HEK293 (cell line): Measurements from ENCODE around the gene KLK15.

ENCODE experiments used
- CTCF ChIA-PET: fragments of 350-600 bp; formaldehyde crosslinking; extraction: SDS; loops from one replicate; lab custom pipeline; 2021; ENCODE audit warnings: antibody characterized with exemption; lab: Yijun Ruan, JAX
- POLR2A ChIA-PET: fragments of 300-600 bp; formaldehyde crosslinking; extraction: SDS; loops from one replicate; lab custom pipeline; 2020; ENCODE audit warnings: antibody characterized with exemption, inconsistent platforms; lab: Yijun Ruan, JAX
- H3K27ac ChIP-seq: fragments of 200-500 bp; sonication (Bioruptor generic); 2 replicates; pipeline ENCODE4 v1.5.1; 2014; ENCODE audit warnings: low read depth, low read length, control low read depth, inconsistent platforms; ENCODE audit errors: extremely low read depth
- H3K36me3 ChIP-seq, 2 experiments: fragments of 200-500 bp in 1 of 2; sonication (Bioruptor generic) in 1 of 2; 1 replicate in 1 of 2; 2 replicates in 1 of 2; pipeline ENCODE4 v1.5.1; 2014 to 2017; ENCODE audit warnings: inconsistent platforms in 2 of 2, low read length in 2 of 2; ENCODE audit not compliant: control insufficient read depth in 2 of 2, insufficient read depth in 1 of 2
- H3K4me1 ChIP-seq: fragments of 200-500 bp; sonication (Bioruptor generic); 2 replicates; pipeline ENCODE4 v1.5.1; 2014; ENCODE audit warnings: mild to moderate bottlenecking, low read length, inconsistent platforms; ENCODE audit not compliant: control insufficient read depth, insufficient read depth
- H3K4me3 ChIP-seq: 2 replicates; pipeline ENCODE4 v1.5.1; 2011; ENCODE audit warnings: low read depth, mild to moderate bottlenecking, control low read depth, low read length, moderate library complexity
- H3K9me3 ChIP-seq: fragments of 200-500 bp; sonication (Bioruptor generic); 2 replicates; pipeline ENCODE4 v1.5.1; 2014; ENCODE audit warnings: low read depth, low read length, inconsistent platforms; ENCODE audit not compliant: control insufficient read depth, insufficient read depth
- GLI4 ChIP-seq: fragments of 450-650 bp; formaldehyde crosslinking; IDR thresholded peaks from 2 replicates; pipeline ENCODE4 v1.5.1; 2016; ENCODE audit warnings: missing biosample characterization, missing genetic modification characterization
- ZNF10 ChIP-seq: fragments of 450-650 bp; formaldehyde crosslinking; IDR thresholded peaks from 2 replicates; pipeline ENCODE4 v1.5.1; 2017; ENCODE audit warnings: missing biosample characterization, missing genetic modification characterization
- ZNF19 ChIP-seq: fragments of 450-650 bp; formaldehyde crosslinking; IDR thresholded peaks from 2 replicates; pipeline ENCODE4; 2016; ENCODE audit warnings: missing biosample characterization, missing genetic modification characterization, low read depth
- ZNF24 ChIP-seq: fragments of 450-650 bp; formaldehyde crosslinking; IDR thresholded peaks from 2 replicates; pipeline ENCODE4 v1.5.1; 2016; ENCODE audit warnings: missing biosample characterization, missing genetic modification characterization
- ZNF311 ChIP-seq: fragments of 450-650 bp; formaldehyde crosslinking; IDR thresholded peaks from 2 replicates; pipeline ENCODE4 v1.5.1; 2017; ENCODE audit warnings: missing biosample characterization, missing genetic modification characterization, borderline replicate concordance
- ZNF366 ChIP-seq: fragments of 450-650 bp; formaldehyde crosslinking; conservative IDR thresholded peaks from 2 replicates; pipeline ENCODE4 v1.5.1; 2016; ENCODE audit warnings: missing biosample characterization, missing genetic modification characterization
- ZNF514 ChIP-seq: fragments of 450-650 bp; formaldehyde crosslinking; IDR thresholded peaks from 2 replicates; pipeline ENCODE4 v1.5.1; 2016; ENCODE audit warnings: missing biosample characterization, missing genetic modification characterization
- ZNF571 ChIP-seq: fragments of 450-650 bp; formaldehyde crosslinking; IDR thresholded peaks from 2 replicates; pipeline ENCODE4 v1.5.0; 2017; ENCODE audit warnings: missing biosample characterization, missing genetic modification characterization
- ZNF585B ChIP-seq: fragments of 450-650 bp; formaldehyde crosslinking; IDR thresholded peaks from 2 replicates; pipeline ENCODE4 v1.5.1; 2016; ENCODE audit warnings: missing biosample characterization, missing genetic modification characterization
- ZNF596 ChIP-seq: fragments of 450-650 bp; IDR thresholded peaks from 2 replicates; pipeline ENCODE4 v1.5.0; 2018; ENCODE audit warnings: missing biosample characterization, mild to moderate bottlenecking, missing genetic modification characterization, moderate library complexity
- ZNF621 ChIP-seq: fragments of 450-650 bp; formaldehyde crosslinking; IDR thresholded peaks from 2 replicates; pipeline ENCODE4 v1.5.1; 2017; ENCODE audit warnings: missing biosample characterization, missing genetic modification characterization
- ZNF777 ChIP-seq: fragments of 450-650 bp; formaldehyde crosslinking; IDR thresholded peaks from 2 replicates; pipeline ENCODE4 v1.5.1; 2017; ENCODE audit warnings: missing biosample characterization, missing genetic modification characterization, borderline replicate concordance
- ZNF843 ChIP-seq: fragments of 450-650 bp; formaldehyde crosslinking; IDR thresholded peaks from 2 replicates; pipeline ENCODE4 v1.5.1; 2016; ENCODE audit warnings: missing biosample characterization, missing genetic modification characterization
- ZSCAN30 ChIP-seq: fragments of 450-650 bp; IDR thresholded peaks from 2 replicates; pipeline ENCODE4 v1.5.1; 2018; ENCODE audit warnings: missing biosample characterization, mild to moderate bottlenecking, missing genetic modification characterization, moderate library complexity
- TF ChIP-seq, protein P1 (sequence below): fragments of 450-650 bp; formaldehyde crosslinking; conservative IDR thresholded peaks from 2 replicates; pipeline ENCODE4 v1.5.1; 2016; ENCODE audit warnings: low read depth, missing biosample characterization, missing genetic modification characterization
- TF ChIP-seq, protein P2 (sequence below): fragments of 450-650 bp; formaldehyde crosslinking; IDR thresholded peaks from 2 replicates; pipeline ENCODE4 v1.5.1; 2016; ENCODE audit warnings: missing biosample characterization, missing genetic modification characterization

The KLK15 gene

DNA sequence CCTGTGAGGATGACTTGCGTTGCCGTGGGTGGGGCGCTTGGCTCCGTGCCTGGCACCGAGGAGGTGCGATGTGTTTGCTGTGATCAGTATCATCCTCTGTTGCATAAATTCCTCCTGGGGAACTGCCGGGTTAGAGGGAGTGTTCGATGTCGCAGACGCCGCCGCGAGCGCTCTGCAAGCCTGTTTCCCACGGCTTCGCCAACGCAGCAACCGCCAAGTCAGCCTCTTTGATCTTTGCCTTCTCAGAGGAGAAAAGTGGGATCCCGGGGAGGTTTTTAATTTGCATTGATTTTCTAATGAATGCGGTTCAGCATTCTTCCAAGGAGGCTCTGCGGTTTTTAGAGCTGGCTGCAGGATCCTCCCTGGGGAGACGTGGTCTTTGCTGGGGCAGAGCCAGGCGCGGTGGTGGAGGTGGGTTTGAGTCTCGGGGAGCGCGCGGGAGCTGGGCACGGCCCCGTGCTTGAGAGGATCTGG is 55.5 kb downstream of the KLK15 start (continued):
- TF ChIP-seq GLI4 (tag by site-specific recombination) (no peak), ZSCAN30 (no peak), ZNF366 (tag by site-specific recombination) (peak; percentile 47), ZNF621 (tag by site-specific recombination) (no peak), ZNF311 (no peak), ZNF777 (tag by site-specific recombination) (no peak), ZNF19 (tag by site-specific recombination) (no peak), ZNF10 (tag by site-specific recombination) (no peak), ZNF514 (tag by site-specific recombination) (no peak)
- TF ChIP-seq, protein P1, sequence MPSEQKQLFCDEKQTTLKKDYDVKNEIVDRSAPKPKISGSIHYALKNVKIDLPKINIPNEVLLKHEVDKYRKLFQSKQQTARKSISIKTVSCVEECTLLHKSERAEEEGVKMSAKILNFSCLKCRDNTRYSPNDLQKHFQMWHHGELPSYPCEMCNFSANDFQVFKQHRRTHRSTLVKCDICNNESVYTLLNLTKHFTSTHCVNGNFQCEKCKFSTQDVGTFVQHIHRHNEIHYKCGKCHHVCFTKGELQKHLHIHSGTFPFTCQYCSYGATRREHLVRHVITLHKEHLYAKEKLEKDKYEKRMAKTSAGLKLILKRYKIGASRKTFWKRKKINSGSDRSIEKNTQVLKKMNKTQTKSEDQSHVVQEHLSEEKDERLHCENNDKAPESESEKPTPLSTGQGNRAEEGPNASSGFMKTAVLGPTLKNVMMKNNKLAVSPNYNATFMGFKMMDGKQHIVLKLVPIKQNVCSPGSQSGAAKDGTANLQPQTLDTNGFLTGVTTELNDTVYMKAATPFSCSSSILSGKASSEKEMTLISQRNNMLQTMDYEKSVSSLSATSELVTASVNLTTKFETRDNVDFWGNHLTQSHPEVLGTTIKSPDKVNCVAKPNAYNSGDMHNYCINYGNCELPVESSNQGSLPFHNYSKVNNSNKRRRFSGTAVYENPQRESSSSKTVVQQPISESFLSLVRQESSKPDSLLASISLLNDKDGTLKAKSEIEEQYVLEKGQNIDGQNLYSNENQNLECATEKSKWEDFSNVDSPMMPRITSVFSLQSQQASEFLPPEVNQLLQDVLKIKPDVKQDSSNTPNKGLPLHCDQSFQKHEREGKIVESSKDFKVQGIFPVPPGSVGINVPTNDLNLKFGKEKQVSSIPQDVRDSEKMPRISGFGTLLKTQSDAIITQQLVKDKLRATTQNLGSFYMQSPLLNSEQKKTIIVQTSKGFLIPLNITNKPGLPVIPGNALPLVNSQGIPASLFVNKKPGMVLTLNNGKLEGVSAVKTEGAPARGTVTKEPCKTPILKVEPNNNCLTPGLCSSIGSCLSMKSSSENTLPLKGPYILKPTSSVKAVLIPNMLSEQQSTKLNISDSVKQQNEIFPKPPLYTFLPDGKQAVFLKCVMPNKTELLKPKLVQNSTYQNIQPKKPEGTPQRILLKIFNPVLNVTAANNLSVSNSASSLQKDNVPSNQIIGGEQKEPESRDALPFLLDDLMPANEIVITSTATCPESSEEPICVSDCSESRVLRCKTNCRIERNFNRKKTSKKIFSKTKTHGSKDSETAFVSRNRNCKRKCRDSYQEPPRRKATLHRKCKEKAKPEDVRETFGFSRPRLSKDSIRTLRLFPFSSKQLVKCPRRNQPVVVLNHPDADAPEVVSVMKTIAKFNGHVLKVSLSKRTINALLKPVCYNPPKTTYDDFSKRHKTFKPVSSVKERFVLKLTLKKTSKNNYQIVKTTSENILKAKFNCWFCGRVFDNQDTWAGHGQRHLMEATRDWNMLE, result no peak
- TF ChIP-seq, protein P2, sequence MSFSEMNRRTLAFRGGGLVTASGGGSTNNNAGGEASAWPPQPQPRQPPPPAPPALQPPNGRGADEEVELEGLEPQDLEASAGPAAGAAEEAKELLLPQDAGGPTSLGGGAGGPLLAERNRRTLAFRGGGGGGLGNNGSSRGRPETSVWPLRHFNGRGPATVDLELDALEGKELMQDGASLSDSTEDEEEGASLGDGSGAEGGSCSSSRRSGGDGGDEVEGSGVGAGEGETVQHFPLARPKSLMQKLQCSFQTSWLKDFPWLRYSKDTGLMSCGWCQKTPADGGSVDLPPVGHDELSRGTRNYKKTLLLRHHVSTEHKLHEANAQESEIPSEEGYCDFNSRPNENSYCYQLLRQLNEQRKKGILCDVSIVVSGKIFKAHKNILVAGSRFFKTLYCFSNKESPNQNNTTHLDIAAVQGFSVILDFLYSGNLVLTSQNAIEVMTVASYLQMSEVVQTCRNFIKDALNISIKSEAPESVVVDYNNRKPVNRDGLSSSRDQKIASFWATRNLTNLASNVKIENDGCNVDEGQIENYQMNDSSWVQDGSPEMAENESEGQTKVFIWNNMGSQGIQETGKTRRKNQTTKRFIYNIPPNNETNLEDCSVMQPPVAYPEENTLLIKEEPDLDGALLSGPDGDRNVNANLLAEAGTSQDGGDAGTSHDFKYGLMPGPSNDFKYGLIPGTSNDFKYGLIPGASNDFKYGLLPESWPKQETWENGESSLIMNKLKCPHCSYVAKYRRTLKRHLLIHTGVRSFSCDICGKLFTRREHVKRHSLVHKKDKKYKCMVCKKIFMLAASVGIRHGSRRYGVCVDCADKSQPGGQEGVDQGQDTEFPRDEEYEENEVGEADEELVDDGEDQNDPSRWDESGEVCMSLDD (tag by site-specific recombination), result no peak
- TF ChIP-seq, all 188 proteins: peak for 17

DNA sequence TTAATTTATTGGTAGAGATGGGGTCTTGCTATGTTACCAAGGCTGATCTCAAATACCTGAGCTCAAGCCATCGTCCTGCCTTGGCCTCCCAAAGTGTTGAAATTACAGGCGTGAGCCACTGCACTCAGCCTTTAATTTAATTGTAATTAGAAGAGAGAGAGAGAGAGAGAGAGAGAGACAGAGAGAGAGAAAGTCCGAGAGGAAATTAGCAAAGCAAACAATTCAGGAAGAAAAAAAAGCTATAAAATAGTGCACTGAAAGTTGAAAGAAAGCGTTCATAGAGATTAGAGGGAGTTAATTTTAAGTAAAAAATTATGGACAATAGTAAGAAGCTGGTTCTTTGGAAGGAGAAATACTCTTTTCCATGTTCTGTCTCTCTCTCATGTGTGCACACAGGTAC is 56.1 kb downstream of the KLK15 start:
- ChIA-PET CTCF (interaction anchor here (0.6 to 10.1 kb wide), 7 partner anchors 49 to 317 kb away, joined by 3 to 151 read pairs (median 4); no protein-coding TSS in a partner anchor), POLR2A (interaction anchor here (0.9 to 3.9 kb wide), 3 partner anchors 16 to 52 kb away, joined by 3 to 19 read pairs (median 3); no protein-coding TSS in a partner anchor)
- Histone ChIP-seq H3K9me3 (no peaks in the 10 kb centered on the region), H3K4me3 (no peak overlapping the region), H3K27ac (no peak overlapping the region), H3K4me1 (0 out of 2 replicates have a peak, but pooled peaks cover 2% of the 10 kb centered on the region), H3K36me3 (no peaks in the 10 kb centered on the region)
- peak; percentile 93 for TF ChIP-seq ZNF596
- no peak for TF ChIP-seq ZNF571

DNA sequence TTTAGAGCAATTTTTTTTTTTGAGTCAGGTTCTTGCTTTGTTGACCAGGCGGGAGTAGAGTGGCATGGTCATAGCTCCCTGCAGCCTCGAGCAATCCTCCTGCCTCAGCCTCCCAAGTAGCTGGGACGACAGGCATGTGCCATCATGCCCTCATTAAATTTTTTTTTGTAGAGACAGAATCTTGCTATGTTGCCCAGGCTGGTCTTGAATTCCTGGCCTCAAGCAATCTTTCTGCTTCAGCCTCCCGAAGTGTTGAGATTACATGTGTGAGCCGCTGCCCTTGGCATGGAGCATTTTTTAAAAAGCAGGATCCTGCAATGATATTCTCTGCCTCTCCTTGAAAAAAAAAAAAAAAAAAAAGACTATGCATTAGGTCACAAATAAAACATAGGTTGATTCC is 57.2 kb downstream of the KLK15 start:
- Histone ChIP-seq H3K27ac (no peak overlapping the region), H3K9me3 (no peaks in the 10 kb centered on the region), H3K4me3 (no peak overlapping the region), H3K4me1 (0 out of 2 replicates have a peak, but pooled peaks cover 2% of the 10 kb centered on the region), H3K36me3 (no peaks in the 10 kb centered on the region)
- CTCF ChIA-PET, result interaction anchor here (1.2 to 10.1 kb wide), 2 partner anchors 42 to 73 kb away, joined by 6 to 151 read pairs; no protein-coding TSS in a partner anchor
- TF ChIP-seq ZNF585B (tag by site-specific recombination) (no peak), ZNF621 (tag by site-specific recombination) (no peak), ZNF24 (no peak), ZNF843 (tag by site-specific recombination) (no peak)
- POLR2A ChIA-PET, result no interaction called here
